Activated CD4-positive, CD25-positive, alpha-beta regulatory T cell treated with anti-CD3 and anti-CD28 coated beads, Interleukin-2, amount 50 U/mL, for 72 hours (primary cell): Measurements from ENCODE around the gene ARHGEF1.
"Not testable (repeated sequence)": the region's sequence is repeated elsewhere in the genome, so short reads cannot be mapped to it uniquely, and the experiment has no call there.

Experiments
- DNase-seq: peaks from one replicate; pipeline ENCODE4 v3.0.0; 2021

The ARHGEF1 gene

DNA sequence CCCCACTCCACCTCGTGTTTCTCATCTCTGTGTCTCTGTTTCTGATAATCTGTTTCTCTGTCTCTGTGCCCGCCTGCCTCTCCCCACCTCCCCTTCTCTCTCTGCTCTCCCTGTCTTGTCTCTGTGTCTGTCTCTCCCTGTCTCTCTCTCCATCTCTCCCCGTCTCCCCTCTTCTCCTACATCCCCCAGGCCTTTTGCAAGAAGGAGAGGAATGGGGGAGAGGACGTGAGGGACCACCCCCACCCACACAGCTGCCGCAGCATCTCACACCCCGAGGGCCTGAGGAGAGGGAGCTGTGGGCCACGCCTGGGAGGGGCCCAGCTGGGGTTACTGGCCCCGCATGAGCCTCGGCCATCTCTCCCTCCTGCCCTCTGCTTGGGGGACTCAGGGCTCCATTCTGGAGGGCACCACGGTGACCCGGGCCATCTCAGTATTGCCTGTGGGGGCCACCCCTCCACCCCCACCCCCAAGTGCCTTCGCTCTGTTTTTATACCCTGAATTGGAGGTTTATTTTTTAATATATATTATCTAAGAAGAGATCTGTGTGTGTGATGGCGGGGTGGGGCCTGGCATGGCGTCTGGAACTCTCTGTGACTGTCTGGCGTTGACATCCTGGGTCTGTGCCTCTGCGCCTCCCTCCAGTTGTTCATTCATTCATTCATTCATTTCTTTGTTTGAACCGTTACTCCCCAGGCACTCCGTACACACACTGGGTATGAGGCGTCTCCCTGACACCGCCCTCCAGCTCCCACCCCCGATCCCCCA, 24.1 kb downstream of the ARHGEF1 start:
- no peak for DNase-seq

DNA sequence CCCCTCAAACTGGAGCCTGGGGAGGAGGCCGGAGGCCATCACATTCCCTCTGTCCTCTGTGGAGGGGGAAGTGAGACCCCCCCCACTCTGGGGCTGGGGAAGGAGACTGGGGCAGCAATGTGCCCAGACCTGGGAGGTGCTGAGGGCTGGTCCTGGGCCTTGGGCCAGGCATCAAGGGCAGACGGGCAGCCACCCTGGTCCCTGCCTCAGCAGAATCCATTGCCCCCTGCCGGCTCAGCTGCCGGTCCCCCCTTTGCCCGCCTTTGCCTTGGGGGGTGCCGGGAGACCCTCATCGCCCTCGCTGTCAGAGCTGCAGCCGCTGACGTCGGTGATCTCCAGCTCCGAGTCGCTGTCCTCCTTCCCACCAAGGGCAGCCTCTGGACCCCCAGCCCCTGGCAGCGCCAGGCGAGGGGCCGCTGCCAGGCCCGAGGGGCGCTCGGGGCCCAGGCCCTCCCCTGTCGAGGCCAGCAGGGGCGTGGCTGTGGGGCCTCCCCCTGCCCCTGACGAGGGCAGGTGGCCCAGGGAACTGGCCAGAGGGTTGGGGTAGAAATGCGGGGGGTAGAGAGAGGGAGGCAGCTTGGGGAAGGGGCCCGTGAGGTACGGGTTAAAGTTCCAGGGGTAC, 25.1 kb downstream of the ARHGEF1 start:
- DNase-seq, result no peak

DNA sequence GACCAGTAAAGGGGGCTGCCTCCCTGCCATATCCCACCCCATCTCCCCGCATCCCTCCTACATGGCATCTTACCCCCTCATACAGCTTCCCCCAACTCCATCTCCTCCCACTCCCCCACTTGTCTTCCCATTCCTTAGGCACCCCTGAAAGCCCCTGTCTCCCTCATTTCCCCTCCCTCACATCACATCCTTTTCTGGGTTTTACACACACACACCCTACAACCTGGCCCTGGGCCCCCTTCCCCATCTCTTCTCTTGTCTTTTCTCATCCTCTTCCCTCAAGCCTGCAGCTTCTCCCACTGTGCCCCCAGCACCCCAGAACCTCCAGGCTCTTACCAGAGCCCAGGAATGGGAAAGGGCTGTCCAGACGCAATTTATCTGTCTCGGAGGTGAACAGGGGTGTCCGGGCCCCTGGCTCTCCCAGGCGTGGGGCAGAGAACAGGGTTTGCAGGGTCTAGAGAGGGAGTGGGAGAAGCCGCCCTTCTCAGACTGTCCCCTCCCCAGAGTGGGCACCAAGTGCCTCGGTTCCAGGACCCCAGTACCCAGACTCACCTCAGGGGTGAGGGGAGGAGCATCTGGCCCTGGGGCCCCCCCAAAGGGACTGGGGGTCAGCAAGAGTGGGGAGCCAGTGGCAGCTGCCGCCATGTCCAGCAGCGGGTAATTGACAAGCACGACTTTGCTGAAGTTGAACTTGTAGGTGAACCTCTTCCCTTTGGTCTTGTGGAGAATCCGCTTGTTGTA, 25.9 kb downstream of the ARHGEF1 start:
- no peak for DNase-seq

DNA sequence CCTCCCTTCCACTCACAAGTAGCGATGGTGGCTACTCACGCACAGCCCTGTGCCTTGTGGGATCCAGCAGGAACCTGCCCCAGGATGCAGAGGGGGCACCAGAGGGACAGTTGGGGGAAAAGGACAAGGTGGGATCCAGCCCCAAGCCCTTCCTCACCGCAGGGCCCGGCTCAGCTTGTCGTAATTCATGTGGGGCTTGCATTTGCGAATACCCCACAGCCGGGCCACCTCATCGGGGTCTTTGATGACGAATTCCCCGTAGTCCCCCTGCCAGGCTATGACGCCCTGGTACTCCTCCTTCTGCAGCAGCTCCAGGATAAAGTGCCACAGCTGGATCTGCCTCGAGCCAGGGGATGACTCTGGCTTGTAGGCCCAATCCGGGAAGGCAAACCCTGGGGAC, 26.7 kb downstream of the ARHGEF1 start:
- DNase-seq, result no peak

DNA sequence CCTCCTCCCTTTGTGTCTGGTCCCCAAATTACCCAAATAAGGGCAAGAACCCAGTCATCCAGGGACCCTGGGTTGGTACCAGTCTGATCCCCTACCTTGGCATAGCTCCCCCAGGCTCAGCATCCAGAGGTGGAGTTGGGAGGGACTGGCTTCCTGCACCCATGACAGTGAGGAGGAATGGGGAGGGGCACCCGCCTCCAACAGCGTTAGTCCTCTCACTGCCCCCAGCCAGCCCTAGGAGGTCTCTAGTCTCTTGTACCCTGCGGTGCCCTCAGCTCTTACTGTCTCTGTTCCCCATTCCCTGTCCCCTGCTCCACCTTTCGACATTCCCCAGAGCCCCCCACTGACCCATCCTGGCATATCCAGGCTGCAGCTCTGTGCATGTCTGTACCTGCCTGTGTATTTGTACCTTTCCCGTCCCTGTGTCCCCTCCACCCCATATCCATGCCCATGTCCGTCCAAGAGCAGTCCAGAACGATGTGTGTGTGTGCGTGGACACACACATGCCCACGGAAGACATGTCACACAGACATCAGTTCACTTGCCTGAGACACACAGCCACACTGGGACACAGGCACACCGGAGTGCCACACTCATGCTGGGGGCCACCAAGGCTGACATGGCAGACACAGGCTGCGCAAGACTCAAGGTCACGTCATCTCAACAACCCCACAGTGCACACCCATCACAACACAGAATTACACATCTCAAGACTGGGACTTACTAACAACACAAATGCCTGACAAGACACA, 27.4 kb downstream of the ARHGEF1 start:
- DNase-seq, result no peak

DNA sequence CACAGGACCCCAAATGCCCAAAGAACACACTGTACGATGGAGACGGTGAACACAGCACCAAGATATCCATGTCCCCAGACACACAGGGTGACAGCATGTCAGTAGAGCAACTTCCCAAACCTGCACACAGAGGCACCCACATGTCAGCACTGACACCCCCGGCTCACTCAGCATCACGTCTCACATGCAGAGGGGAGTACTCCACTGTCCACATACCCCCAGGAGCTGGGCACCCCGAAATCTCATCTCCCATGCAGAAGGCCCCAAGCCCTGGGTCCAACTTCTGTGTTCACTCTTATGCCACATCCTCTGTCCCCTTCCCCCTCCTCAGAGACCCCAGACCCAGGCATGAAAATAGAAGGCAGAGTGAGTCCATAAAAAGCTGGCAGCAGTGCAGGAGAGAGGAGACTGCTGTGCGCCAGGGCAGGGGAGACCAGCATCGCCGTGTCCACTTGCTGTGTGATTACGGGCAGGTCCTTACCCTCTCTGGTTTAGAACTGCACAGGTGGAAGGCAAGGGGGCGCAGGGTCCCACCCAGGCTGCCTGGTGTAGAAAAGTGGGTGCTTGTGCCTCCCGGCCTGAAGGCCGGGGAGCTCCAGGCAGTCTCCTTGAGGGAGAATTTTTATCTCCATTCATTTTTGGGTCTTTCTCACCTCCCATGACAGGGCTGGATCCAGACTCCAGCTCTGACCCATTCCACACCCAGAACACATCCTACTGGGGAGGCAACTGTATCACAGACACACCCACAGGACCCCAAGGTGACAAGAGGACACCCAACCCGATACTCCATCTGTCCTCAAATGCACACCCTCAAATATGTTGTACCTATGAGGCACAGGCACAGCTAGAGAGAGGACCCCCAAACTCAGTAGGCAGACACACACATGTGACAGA, 28.3 kb downstream of the ARHGEF1 start:
- no peak for DNase-seq

DNA sequence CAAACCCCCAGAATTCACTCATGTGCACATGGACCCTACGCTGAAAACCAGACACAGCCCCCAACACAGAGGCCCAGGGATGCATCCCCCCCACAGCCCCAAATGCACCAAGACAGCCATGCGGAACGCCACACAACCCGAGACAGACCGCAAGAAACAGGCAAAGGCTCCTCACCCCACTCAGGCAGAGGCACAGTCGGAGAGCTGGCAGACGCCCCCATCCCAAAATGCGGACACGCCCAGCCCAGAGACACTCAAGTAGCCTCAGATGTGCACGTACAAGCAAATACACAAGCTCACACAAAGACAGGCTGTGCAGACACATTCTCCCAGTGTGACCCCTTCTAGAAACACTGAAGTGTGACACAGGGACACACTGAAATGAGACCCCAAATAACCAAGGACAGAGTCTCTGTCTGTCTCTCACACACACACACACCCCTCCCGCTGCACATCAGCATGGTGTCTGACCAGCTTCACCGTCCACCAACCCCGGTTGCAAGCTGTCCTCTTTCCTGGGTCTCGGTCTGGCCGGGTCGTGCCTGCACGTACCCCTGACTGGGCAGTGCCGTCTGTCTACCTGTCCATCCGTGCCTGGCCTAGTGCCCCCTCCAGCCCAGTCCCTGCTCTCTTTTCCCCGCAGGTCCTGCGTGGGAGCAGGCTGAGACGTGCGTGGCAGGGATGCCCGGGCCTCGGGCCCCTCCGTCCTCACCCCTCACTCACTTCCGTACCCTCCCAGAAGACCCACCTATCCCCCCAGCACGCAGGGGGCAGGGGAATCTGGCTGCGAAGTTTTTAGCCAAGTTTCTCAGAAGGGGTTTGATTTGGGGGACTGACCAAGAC, 29.1 kb downstream of the ARHGEF1 start:
- DNase-seq, result no peak

DNA sequence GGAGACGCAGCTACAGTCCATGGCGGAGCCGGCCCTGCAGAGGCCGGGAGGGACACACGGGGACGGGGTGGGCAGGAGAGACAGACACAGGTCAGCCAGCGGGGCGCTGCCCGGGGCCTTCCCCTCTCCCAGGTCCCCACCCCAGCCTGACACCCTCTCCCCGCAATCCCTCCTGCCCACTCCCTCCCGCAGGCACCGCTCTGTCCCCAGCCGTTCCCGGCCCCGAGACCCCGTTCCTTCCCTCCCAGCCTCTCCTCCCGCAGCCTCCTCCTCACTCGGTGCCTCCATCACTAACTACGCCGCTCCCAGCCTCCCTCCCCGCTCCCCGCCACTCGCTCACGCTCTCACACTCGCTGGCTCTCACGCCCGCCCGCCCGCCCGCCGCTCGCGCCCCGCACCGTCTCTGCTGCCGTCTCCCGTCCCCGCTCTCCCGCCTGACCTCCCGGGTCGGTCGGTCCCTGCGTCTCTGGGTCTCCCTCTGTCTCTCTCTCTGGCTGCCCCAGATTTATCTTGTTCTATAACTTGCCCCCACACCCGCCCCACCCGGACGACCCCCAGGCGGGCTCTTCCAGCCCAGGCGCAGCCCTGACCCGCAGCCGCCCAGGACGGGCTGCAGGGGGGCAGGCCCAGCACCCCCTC, 30.0 kb downstream of the ARHGEF1 start:
- no peak for DNase-seq

DNA sequence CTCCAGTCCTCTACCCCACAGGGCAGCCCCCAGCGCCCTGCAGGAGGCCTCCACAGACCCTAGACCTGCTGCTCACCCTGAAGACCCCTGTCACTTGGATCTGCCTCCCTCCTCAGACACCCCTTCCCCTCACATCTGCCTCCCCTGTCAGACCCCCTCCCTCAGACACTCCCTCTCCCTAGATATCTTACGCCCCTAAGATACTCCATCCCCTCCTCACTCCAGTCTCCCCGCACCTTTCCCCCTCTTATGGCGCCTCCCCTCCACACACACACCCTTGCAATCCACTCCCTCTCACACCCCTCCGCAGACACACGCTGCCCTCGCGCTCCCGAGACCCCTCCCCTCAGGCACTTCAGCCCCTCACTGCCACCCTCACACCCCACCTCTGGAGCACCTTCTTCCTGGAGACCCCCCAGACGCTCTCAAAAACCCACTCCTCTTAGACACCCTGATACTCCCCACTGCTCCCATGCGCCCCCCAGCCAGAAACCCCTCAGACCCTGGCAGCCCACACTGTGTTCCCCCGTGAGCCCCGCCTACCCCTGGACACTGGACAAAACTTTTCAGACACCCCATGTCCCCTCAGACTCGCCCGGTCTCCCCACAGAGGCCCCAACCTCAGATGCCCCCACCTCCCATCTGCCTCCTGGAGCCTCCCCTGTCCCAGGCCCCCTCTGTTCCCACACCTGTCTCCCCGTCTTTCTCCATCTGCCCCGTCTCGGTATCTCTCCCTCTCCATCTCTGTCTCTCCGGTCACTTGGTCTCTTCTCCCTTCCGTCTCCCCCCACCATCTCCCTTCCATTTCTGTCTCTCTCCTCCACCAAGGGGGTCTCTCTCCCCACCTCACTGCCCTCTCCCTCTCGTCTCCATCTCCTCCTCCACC, 30.8 kb downstream of the ARHGEF1 start:
- no peak for DNase-seq

DNA sequence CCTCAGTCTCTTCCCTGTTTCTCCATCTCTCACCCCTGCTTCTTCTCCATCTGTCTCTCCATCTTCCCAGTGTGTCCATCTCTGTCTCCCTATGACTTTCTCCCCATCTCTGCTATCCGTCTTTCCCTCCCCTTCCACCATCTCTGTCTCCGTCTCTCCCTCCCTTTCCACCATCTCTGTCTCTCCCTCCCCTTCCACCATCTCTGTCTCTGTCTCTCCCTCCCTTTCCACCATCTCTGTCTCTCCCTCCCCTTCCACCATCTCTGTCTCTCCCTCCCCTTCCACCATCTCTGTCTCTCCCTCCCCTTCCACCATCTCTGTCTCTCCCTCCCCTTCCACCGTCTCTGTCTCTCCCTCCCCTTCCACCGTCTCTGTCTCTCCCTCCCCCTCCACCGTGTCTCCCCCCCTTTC, 31.4 kb downstream of the ARHGEF1 start:
- DNase-seq, result not testable (repeated sequence)

DNA sequence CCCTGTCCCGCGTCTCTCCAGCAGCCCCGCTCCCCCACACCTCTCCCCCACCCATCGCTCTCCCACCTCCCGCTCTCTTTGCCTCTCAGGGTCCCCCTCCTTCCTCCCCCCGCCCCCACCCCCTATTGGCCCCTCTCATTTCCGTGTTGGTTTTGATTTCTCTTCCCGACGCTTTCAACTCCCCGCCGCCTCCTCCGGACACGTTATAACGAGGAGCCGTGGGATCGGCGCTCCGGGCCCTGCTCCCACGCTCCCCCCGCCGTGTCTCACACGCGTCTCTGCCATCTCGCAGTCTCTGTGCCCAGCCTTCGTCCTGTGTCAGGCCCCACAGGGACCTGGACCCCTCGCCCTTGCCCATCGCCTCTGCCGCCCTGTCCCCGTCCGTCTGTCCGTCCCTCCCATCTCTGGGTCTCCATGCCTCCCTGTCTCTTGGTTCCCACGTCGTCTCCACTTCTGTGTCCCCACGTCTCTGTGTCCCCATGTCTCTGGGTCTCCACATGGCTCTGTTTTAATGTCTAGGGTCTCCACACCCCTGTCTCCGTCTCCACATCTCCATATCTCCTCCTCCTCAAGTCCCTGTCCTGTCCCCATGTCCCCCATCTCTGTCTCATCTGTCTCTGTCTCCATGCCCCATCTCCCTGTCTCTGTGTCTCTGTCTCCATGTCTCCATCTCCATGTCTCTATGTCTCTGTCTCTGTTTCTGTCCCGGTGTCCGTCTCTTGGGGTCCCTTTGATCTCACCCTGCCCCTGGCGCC, 32.2 kb downstream of the ARHGEF1 start:
- no peak for DNase-seq

DNA sequence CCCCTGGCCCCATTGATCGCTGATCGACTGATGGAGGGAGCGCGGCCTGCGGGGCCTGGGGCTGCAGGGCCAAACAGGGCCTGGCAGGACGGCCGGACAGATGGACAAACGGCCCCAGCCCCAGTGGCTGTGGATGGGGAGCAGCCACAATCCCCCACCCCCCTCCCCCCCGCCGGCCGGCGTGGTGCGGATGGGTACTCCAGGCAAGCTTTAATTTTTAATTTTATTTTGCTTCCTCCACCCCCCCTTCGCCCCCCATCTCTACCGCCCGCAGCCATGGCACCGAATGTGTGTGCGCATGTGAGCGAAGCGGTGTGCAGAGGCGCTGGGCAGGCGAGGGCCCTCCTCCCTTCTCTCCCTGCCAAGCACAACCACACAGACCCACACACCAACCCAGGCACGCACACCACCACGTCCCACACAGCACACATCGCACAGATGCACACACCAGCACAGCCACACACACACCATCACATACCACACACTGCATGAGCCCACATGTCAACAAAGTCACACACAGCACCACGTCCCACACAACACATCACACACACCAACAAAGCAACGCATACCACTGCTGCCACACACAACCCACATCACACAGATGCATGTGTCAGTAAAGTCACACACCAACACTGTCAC, 32.9 kb downstream of the ARHGEF1 start:
- no peak for DNase-seq

DNA sequence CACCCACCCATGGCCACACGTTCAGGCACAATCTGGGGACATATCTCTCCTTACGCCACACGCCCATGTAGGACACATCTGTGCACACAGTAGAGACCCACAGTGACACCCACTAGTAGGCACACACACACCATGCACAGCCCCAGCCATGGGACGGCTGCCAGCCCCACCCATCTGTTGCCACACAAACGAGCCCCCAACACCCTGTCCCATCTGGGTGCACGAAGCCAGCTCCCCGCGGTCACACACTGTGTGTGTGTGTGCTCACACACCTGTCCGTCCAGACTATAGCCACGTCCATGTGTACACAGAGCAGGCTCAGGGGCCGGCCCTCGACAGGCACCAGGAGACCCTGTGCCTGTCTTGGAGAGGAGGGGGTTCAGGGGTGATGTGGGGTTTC, 34.7 kb downstream of the ARHGEF1 start:
- no peak for DNase-seq

DNA sequence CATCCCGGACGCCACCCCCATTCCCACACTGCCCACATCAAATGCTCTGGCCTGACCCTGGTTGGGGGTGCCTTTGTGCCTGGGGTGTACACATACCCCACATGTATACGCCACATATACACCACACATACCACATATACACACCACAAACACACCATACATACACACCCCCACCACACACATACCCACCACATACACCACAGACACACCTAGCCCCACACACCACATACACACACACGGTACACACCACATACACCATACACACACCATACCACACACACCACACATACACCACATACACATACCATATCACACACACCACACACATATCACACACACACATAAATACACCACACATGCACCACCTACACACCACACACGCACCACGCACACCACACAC, 35.1 kb downstream of the ARHGEF1 start:
- DNase-seq, result no peak

DNA sequence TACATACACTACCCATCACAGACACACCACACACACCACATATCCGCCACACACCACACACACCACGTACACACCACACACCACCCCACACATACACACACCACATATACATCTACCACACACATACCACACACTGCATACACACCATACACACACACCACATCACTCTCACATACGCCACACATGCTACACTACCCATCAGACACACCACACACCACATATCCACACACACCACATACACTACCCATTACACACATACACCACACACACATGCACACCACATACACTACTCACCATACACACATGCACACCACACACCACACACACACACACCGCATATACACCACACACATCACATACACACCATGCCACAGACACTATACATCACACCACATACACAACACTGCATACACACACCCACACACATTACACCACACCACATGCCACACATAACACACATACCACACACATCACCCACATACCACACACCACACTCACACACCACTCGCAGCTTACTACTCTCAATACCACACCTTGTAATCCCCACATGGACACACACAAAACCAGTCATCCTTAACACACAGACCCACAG, 35.8 kb downstream of the ARHGEF1 start:
- DNase-seq, result no peak

DNA sequence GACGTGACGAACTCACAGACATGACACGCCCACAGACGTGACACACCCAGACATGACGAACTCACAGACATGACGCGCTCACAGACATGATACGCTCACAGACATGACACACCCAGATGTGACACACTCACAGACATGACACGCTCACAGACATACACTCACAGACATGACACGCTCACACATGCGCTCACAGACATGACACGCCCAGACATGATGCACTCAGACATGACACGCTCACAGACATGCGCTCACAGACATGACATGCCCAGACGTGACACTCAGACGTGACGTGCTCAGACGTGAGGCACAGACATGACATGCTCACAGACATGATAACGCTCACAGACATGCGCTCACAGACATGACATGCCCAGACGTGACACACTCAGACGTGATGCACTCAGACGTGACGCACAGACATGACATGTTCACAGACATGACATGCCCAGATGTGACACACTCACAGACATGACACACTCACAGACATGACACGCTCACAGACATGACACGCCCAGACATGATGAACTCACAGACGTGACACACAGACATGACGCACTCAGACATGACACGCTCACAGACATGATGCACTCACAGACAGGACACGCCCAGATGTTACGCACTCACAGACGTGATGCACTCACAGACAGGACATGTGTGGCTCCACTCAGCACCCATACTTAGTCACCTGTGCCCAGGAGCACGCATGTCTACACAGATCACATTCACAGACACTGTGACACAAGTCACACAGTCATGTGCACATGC, 37.1 kb downstream of the ARHGEF1 start:
- no peak for DNase-seq

DNA sequence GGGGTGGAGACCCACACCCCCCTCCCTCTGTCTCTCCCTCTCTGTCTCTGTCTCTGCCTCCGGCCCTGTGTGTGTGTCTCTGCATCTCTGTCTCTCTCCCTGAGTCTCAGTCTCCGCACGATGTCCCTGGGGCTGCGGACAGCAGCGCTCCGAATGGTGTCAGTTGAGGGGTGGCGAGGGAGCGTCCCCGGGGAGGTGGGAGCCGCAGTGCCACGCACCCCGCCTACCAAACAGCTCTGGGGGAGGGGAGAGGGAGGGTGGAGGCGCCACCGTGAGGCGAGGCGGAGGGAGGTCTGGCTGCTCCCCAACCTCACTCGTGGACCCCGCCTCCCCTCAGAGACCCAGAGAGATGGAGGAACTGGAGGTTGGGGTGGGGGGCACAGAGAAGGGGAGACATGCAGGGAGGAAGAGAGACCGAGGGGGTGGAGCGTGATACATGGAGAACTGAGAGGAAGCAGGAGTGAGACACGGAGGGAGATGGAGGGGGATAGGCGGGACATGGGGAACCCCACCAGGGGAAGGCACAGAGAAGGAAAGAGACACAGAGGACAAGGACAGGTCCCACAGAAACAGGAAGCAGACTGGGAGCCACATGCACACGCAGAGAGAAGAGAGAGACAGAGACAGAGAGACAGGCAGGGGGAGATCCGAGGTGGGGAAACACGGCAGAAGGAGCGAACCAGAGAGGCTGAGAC, 38.0 kb downstream of the ARHGEF1 start:
- no peak for DNase-seq
